Measurements from ENCODE around the gene TMEM201. TPM values are rescaled to one million over a fixed set of nuclear protein-coding genes. Genes with fewer than 3 reads are reported as not detected.
A peak's percentile ranks its signal among the peaks of the same experiment; 100 is the strongest.

TMEM201 gene
- total and polyA plus RNA-seq, 9 of the 15 experiments (the other 6 are each of a cell fraction or from before 2014, with no cell fraction given), result 0.42 to 51.3 (median 7.4) TPM

- no peak for TF ChIP-seq TFE3 (CRISPR knock-in tag; IDR thresholded peaks at IDR 0.05)
- TF ChIP-seq ZNF282 (CRISPR knock-in tag; IDR thresholded peaks at IDR 0.05), result 0 out of 2 replicates have a peak, but pooled peaks have one; percentile 11
- 0 out of 2 replicates have a peak, but pooled peaks have one; percentile 26 for TF ChIP-seq NR4A1 (CRISPR knock-in tag; IDR thresholded peaks at IDR 0.05)
- TF ChIP-seq NR4A1 (tag; IDR thresholded peaks at IDR 0.05), result no peak
- TF ChIP-seq MLLT1 (IDR thresholded peaks at IDR 0.05), result no peak
- no peak for TF ChIP-seq RBM14 (IDR thresholded peaks at IDR 0.05; ENCODE audit: borderline replicate concordance, insufficient read depth, low read depth, low read length)
- no peak for TF ChIP-seq ILK (tag; IDR thresholded peaks at IDR 0.05; ENCODE audit: borderline replicate concordance, low read depth)
- no peak for TF ChIP-seq IRF9 (tag; IDR thresholded peaks at IDR 0.05)
- no peak for TF ChIP-seq CREB3L1 (IDR thresholded peaks at IDR 0.05; ENCODE audit: borderline replicate concordance, low read depth)
- TF ChIP-seq HNRNPK (IDR thresholded peaks at IDR 0.05; ENCODE audit: low read depth, low read length, poor library complexity, severe bottlenecking), result no peak
- no peak for TF ChIP-seq TSC22D4 (tag; IDR thresholded peaks at IDR 0.05)
- TF ChIP-seq SNIP1 (IDR thresholded peaks at IDR 0.05; ENCODE audit: low read depth), result no peak
- TF ChIP-seq HDAC2 (IDR thresholded peaks at IDR 0.05), result no peak
- TF ChIP-seq SAFB2 (IDR thresholded peaks at IDR 0.05; ENCODE audit: borderline replicate concordance, low read depth, low read length, severe bottlenecking), result no peak
- no peak for TF ChIP-seq E2F1 (CRISPR knock-in tag; IDR thresholded peaks at IDR 0.05)
- no peak for TF ChIP-seq ZFP1 (CRISPR knock-in tag; IDR thresholded peaks at IDR 0.05)
- TF ChIP-seq ZNF354B (CRISPR knock-in tag; IDR thresholded peaks at IDR 0.05), result no peak
- no peak for TF ChIP-seq ZNF699 (CRISPR knock-in tag; IDR thresholded peaks at IDR 0.05; ENCODE audit: insufficient replicate concordance)
- TF ChIP-seq POLR2G (IDR thresholded peaks at IDR 0.05; ENCODE audit: low read depth, low read length), result no peak
- no peak for TF ChIP-seq ZNF639 (CRISPR knock-in tag; conservative IDR thresholded peaks at IDR 0.05 in 1 of 2, IDR thresholded peaks at IDR 0.05 in 1 of 2)
Measured at GRCh38 chr1:9593147-9593491, 4.4 kb downstream of the TMEM201 start (continued).

Measured in K562 (cell line).